Epithelial cell of prostate (primary cell): ENCODE measurements around the gene UGCG.

Experiments
- DNase-seq: peaks from one replicate; pipeline ENCODE4 v3.0.0-alpha.2; 2011; ENCODE audit warnings: low read depth, low spot score
- H3K27ac ChIP-seq: fragments of 450-650 bp; 2 replicates; pipeline ENCODE4 v1.5.1; 2017; ENCODE audit warnings: mild to moderate bottlenecking

Gene UGCG

GRCh38 chr9:111915425-111915758 is 18.8 kb downstream of the UGCG start:
- DNase-seq: no peak
- H3K27ac ChIP-seq: no peak overlapping the region

GRCh38 chr9:111916234-111916645 is 19.6 kb downstream of the UGCG start:
- no peak overlapping the region for H3K27ac ChIP-seq
- DNase-seq: no peak

- H3K27ac ChIP-seq: no peak overlapping the region
These were observed 20.6 kb downstream of the UGCG start for GRCh38 chr9:111917201-111917600.

DNA sequence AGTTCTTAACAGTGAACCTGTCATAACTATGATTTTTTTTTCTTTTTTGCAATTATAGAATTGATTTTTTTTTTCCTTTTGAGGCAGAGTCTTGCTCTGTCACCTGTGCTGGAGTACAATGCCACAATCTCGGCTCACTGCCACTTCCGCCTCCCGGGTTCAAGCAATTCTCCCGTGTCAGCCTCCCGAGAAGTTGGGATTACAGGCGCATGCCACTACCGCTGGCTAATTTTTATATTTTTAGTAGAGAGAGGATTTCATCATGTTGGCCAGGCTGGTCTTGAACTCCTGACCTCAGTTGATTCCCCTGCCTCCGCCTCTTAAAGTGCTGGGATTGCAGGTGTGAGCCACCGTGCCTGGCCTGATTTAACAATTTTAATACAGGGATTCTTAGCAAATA is 21.4 kb downstream of the UGCG start:
- H3K27ac ChIP-seq: no peak overlapping the region
- no peak for DNase-seq

More at GRCh38 chr9:111917201-111917600, 20.6 kb downstream of the UGCG start:
- DNase-seq: no peak

- DNase-seq: no peak
- H3K27ac ChIP-seq: no peak overlapping the region
These were observed 23.3 kb downstream of the UGCG start for GRCh38 chr9:111919875-111920274.

DNA sequence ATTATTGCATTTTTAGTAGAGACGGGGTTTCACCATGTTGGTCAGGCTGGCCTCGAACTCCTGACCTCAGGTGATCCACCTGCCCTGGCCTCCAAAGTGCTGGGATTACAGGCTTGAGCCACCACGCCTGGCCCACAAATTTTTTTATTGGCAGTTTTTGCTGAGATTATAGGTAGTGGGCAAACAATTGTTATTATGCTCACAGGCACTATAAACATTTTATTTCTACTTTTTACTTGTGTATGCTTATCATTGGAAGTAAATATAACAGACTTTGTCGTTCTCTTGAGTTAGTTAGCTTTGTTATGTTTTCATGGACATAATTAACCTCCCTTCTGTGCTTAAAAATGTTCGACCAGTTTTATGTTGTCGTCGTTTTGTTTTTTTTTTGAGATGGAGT is 23.9 kb downstream of the UGCG start:
- DNase-seq: no peak
- no peak overlapping the region for H3K27ac ChIP-seq

DNA sequence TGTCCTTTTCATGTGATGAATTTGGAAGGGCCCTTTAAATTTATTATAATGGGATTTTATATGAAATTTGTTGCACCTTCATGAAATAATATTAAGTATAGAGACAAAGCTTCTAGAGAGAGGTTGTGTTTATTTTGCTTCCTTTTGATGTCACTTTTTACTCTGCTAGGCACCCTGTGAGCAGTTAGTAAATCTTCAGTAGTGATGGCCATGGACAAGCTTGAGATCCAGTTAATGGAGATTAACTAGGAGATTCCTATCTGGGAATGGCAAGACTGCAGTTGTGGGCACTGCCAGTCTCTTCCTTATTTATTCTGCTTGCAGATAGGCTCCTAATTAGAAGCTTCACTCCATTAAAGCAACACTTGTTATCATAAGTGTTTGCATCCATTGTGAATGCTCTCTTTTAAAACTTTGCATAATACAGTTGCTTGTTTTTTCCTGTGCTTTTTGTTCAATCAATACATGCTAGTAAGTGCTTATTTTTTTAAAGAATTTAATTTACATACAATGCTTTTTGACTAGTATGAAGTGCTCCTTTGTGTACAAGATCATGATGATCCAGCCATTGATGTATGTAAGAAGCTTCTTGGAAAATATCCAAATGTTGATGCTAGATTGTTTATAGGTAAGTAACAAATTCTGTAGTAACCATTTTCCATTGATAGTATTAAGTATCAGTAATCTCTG is 25.9 kb downstream of the UGCG start:
- DNase-seq: no peak
- H3K27ac ChIP-seq: peak overlapping the region; percentile 40

DNA sequence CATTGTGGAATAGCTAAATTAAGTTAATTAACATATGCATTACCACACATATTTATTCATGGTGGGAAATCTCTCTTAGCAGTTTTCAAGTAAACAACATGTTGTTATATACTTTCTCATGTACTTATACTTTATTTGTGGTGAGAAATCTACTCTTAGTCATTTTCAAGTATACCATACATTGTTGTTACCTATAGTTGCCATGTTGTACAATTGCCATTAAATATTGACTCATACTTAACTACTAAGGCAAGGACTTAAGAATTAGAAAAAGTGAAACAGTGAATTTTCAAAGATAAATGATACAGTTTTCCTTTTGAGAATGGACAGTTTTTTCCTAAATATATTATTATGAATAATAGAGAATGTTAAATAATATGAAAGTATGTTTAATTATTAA is 27.7 kb downstream of the UGCG start:
- H3K27ac ChIP-seq: no peak overlapping the region
- no peak for DNase-seq

DNA sequence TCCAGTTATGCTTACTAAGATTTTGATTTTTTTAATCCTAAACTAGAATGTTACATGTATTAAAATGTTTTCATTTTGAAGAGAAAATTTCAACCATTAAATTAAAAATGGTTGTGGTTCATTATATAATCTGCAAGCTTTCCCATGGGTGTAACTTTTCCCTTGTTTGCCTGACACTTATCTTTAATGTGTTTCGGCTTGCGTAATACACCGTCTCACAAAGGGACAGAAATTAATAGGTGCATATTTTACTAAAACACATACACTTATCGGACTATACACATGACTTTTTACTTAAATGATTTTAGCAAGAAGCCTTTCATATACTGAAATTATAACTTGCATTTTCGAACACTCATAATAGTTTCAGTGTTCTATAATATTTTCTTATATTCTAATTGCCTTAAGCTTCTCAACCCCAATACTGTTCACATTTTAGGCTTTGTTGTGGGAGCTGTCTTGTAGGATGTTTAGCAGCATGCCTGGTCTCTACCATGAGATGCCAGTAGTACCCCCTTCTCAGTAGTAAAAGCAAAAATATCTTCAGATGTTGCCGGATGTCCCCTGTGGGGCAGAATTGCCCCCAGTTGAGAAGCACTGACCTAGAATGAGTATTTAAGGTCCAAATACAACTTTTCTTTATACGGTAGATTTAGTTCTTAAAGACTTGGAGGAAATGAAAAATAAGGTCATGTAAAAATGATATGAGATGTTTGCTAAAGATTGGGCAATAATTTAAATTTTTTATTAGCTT is 28.6 kb downstream of the UGCG start:
- peak overlapping the region; percentile 2 for H3K27ac ChIP-seq
- no peak for DNase-seq

DNA sequence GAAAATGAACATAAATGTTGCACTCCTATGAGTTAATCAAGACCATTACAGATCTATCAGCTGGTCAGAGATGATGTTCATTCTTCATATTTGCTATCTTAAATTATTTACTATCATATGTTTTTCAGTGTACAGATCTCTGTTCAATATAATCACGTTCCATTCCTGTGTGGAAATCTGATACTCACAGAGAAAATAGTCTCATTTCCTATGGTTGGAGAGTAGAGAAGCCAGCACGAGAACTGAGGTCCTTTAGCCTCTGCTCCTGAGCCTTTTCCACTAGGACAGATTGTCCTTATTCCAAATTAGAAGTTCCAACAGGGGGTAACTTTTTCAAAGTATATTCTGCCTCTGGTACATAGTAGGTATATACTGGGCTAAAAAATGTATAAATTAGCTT is 29.2 kb downstream of the UGCG start:
- peak overlapping the region; percentile 2 for H3K27ac ChIP-seq
- DNase-seq: no peak

DNA sequence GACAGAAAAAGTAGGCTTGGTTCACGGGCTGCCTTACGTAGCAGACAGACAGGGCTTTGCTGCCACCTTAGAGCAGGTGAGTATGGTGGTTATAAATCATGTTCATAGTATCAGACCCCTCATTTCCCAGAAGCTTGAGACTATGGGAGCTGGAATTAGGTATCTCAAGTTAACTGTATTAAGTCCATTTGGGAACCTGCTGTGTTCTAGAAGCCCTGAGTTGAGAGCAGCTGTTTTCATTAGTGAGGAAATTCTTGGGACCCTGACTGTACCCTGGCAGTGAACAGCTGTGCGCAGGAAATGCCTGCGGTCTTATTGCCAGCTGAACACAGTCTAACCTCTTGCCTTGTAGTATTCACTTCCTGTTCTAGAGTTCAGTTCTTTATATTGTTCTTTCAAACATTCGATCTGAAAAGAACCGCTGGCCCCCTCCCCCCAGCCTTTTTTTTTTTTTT is 29.8 kb downstream of the UGCG start:
- DNase-seq: no peak
- H3K27ac ChIP-seq: no peak overlapping the region

GRCh38 chr9:111928359-111928720 is 31.7 kb downstream of the UGCG start:
- DNase-seq: no peak
- no peak overlapping the region for H3K27ac ChIP-seq

- no peak for DNase-seq
- H3K27ac ChIP-seq: peak overlapping the region; percentile 4
These were observed 38.1 kb downstream of the UGCG start for GRCh38 chr9:111934747-111935146.

DNA sequence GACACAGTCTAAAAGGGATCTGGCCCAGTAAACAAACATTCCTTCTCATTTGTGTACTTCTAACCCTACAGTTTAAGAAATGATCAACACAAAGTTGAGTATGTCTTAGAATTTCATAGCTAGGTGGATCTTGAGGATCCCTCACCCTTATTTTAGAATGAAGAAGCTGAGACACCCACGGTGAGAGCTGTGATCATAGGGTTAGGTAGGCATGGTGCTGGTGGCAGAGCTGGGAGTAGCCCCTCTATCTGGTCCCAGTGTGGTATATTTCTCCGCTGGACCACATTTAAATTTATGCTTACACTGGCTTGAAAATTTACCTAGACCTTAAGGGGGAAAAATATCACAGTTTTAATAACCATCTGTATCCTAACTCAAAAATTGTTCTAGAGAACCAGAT is 39.8 kb downstream of the UGCG start:
- no peak for DNase-seq
- no peak overlapping the region for H3K27ac ChIP-seq

DNA sequence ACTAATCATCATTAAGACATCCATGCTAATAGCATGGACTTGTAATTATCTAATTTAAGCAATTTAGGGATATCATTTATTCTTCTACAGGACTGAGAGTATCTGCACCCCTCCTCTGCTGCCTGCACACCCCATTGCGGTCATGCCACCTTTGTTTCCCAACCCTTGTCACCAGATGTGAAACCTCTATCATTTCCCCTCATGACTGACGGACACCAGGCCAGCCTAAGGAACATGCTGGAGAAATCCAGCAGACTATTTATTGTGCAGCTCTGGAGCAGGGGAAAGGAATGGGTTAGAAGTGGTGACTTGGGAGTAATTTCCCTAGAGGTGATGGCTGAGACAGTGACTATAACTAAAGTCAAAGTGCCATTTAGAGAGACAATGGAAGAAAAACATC is 40.7 kb downstream of the UGCG start:
- H3K27ac ChIP-seq: peak overlapping the region; percentile 21
- no peak for DNase-seq

- H3K27ac ChIP-seq: peak overlapping the region; percentile 21
- no peak for DNase-seq
These were observed 41.3 kb downstream of the UGCG start for GRCh38 chr9:111937781-111938426.

DNA sequence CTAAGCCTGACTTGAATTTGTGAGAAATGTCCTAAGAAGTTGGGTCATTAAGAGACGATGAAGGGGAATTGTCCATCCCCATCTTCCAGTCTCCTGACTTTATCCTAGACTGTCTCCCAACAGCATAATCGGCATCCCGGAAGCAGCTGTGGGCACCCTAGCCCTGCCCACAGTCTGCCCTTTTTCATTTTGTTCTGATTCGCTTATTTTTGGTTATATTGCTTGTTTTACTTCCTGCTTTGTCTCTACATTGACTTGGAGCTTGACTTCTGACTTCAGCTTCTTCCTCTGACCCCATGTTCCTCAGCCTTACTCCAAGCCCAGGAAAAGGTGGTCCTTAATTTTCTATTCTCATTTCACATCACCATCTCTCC is 41.8 kb downstream of the UGCG start:
- H3K27ac ChIP-seq: no peak overlapping the region
- no peak for DNase-seq

DNA sequence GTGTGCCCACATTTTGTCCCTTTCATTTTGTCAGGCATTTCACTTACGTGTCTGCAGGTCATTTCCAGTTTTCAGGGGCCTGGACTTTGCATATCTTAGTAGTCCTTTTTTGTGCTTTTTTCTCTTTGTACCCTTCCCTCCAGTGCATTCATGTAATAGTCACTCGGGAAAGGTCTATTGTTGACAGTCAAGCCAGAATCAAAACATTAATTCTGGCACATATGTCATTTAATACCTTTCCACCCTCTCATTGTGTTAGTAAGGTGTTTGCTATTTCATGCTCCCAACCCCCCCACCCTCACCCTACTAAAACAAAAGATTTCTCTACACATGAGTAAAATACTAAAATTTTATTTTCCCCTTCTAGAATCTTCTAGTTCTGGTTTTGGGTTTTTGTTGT is 42.7 kb downstream of the UGCG start:
- peak overlapping the region; percentile 12 for H3K27ac ChIP-seq
- no peak for DNase-seq

- no peak for DNase-seq
- H3K27ac ChIP-seq: no peak overlapping the region
These were observed 44.1 kb downstream of the UGCG start for GRCh38 chr9:111940697-111941096.

DNA sequence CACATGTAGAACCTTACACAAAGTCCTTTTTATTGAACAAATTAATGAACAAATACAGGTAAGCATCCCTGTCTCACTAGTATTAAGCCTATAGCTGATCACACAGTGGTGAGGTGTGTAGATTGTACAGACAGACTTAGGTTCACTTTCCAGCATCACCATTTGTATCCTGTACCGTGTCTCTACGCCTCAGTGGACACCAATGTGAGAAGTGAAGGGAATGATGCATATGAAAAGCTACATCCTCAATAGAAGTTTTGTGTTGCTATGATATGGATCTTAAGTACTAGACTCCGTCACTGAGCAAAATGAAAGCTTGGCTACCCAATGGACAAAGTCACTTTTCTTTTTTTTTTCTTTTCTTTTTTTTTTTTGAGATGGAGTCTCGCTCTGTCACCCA is 46.6 kb downstream of the UGCG start:
- DNase-seq: no peak

DNA sequence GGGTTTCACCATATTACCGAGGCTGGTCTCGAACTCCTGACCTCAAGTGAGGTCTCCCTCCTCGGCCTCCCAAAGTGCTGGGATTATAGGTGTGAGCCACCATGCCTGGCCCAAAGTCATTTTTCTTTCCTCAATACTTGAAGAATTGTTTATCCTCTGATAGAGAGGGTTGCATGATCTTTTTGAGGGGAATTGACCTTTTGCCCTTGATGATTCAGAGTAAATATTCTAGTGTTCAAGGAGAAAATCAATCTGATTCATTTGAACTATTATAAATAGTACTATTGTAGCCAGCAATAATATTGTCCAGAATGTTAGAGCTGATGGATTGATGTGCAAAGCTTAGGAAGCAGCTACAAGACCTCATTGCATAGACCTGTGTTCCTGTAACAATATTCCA is 47.1 kb downstream of the UGCG start:
- DNase-seq: no peak
- no peak overlapping the region for H3K27ac ChIP-seq

More for the DNA sequence above, 46.6 kb downstream of the UGCG start:
- no peak overlapping the region for H3K27ac ChIP-seq
